H1 (cell line): ENCODE results near the gene CFAP74. TPM values are rescaled to one million over a fixed set of nuclear protein-coding genes. Genes with fewer than 3 reads are reported as not detected.

Experiments used
- CTCF ChIA-PET: fragments of 300-600 bp; sonication (Branson Sonifier 250); formaldehyde crosslinking; loops from one replicate; lab custom pipeline; 2021; ENCODE audit not compliant: partially characterized antibody; lab: Charles Lee
- POLR2A ChIA-PET: fragments of 300-600 bp; sonication (Branson Sonifier 250); formaldehyde crosslinking; loops from one replicate; lab custom pipeline; 2021; ENCODE audit warnings: inconsistent platforms; ENCODE audit not compliant: partially characterized antibody; lab: Charles Lee
- DNase-seq, 2 experiments: peaks; one replicate each; pipeline versions ENCODE4 v3.0.0 to v3.0.0-alpha.2; 2010 to 2022; ENCODE audit warnings: low spot score in 2 of 2, low read depth in 1 of 2, mixed read lengths in 1 of 2
- FAIRE-seq: peaks from 2 replicates; lab custom pipeline; 2011; peaks lifted over from hg19 to GRCh38; lab: Jason Lieb, UNC
- H2AFZ ChIP-seq: 2 replicates; pipeline ENCODE4 v1.8.1; 2012; ENCODE audit warnings: low read length, inconsistent platforms
- H2AK5ac ChIP-seq: 2 replicates; pipeline ENCODE4 v1.6.1; 2013; ENCODE audit warnings: low read depth, low read length
- H2BK120ac ChIP-seq: replicated peaks from 2 replicates; pipeline ENCODE3; 2013; ENCODE audit warnings: low read depth, low read length, inconsistent platforms
- H2BK12ac ChIP-seq: 2 replicates; pipeline ENCODE4 v1.6.1; 2013; ENCODE audit warnings: low read depth, low read length
- H2BK15ac ChIP-seq: 2 replicates; pipeline ENCODE4 v1.6.1; 2013; ENCODE audit warnings: low read length
- H2BK20ac ChIP-seq: 2 replicates; pipeline ENCODE4 v1.6.1; 2013; ENCODE audit warnings: low read length
- H2BK5ac ChIP-seq: 2 replicates; pipeline ENCODE4 v1.6.1; 2013; ENCODE audit warnings: low read depth, low read length
- H3K14ac ChIP-seq: 2 replicates; pipeline ENCODE4 v1.6.1; 2013; ENCODE audit warnings: inconsistent platforms; ENCODE audit not compliant: insufficient read length
- H3K18ac ChIP-seq: 2 replicates; pipeline ENCODE4 v1.6.1; 2013; ENCODE audit warnings: low read length; ENCODE audit errors: extremely low read depth
- H3K23ac ChIP-seq: 2 replicates; pipeline ENCODE4 v1.6.1; 2013; ENCODE audit warnings: inconsistent platforms; ENCODE audit not compliant: insufficient read length
- H3K23me2 ChIP-seq: 2 replicates; pipeline ENCODE4 v1.6.1; 2013; ENCODE audit warnings: low read depth, low read length
- H3K27ac ChIP-seq: 2 replicates; pipeline ENCODE4 v1.6.1; 2011; ENCODE audit warnings: low read depth, low read length, inconsistent platforms
- H3K27me3 ChIP-seq, 4 experiments: replicated peaks in 1 of 4; 1 replicate in 1 of 4; 2 replicates in 3 of 4; pipeline versions ENCODE4 v1.6.1 to v1.8.1; 2011 to 2013; ENCODE audit warnings: low read length in 3 of 4, mild to moderate bottlenecking in 3 of 4, inconsistent platforms in 2 of 4, mixed read lengths in 2 of 4, moderate library complexity in 1 of 4; ENCODE audit not compliant: control insufficient read depth in 3 of 4, insufficient read depth in 3 of 4; ENCODE audit errors: extremely low read depth in 1 of 4
- H3K36me3 ChIP-seq, 4 experiments: 2 replicates each; pipeline versions ENCODE4 v1.6.1 to v1.8.1; 2011 to 2013; ENCODE audit warnings: mild to moderate bottlenecking in 4 of 4, low read length in 3 of 4, moderate library complexity in 2 of 4, control low read depth in 1 of 4, inconsistent platforms in 1 of 4; ENCODE audit not compliant: insufficient read depth in 4 of 4, control insufficient read depth in 2 of 4
- H3K4ac ChIP-seq: replicated peaks from 2 replicates; pipeline ENCODE3; 2013; ENCODE audit warnings: low read length, low read depth, mixed read lengths, inconsistent platforms; ENCODE audit not compliant: insufficient read length
- H3K4me1 ChIP-seq, 4 experiments: replicated peaks in 1 of 4; 1 replicate in 1 of 4; 2 replicates in 3 of 4; pipeline versions ENCODE4 v1.6.1 to v1.8.1; 2011 to 2013; ENCODE audit warnings: low read length in 3 of 4, inconsistent platforms in 2 of 4, mixed read lengths in 1 of 4; ENCODE audit not compliant: insufficient read depth in 4 of 4, control insufficient read depth in 3 of 4
- H3K4me2 ChIP-seq, 2 experiments: 2 replicates each; pipeline versions ENCODE4 v1.6.1 to v1.8.1; 2011 to 2013; ENCODE audit warnings: low read depth in 2 of 2, low read length in 2 of 2, control low read depth in 1 of 2, inconsistent platforms in 1 of 2, mild to moderate bottlenecking in 1 of 2; ENCODE audit not compliant: insufficient read depth in 1 of 2
- H3K4me3 ChIP-seq, 4 experiments: fragments of 200-600, 300-600 bp in 1 of 4; sonication (generic), shearing (Covaris generic), sonication (Bioruptor Twin) in 1 of 4; 2 replicates each; pipeline versions ENCODE4 v1.5.1 to v1.8.1; 2011 to 2016; ENCODE audit warnings: low read length in 4 of 4, low read depth in 3 of 4, control low read depth in 2 of 4, inconsistent platforms in 2 of 4, mild to moderate bottlenecking in 2 of 4, mixed read lengths in 1 of 4, moderate library complexity in 1 of 4; ENCODE audit not compliant: insufficient read depth in 2 of 4; ENCODE audit errors: extremely low read depth in 1 of 4
- H3K56ac ChIP-seq: replicated peaks from 2 replicates; pipeline ENCODE3; 2013; ENCODE audit warnings: low read depth, mild to moderate bottlenecking, mixed read lengths, low read length, inconsistent platforms; ENCODE audit not compliant: insufficient read length
- H3K79me1 ChIP-seq: 2 replicates; pipeline ENCODE4 v1.6.1; 2013; ENCODE audit warnings: low read depth, low read length, control low read depth
- H3K79me2 ChIP-seq, 2 experiments: 2 replicates each; pipeline versions ENCODE4 v1.6.1 to v1.8.1; 2012 to 2013; ENCODE audit warnings: low read length in 2 of 2, mild to moderate bottlenecking in 2 of 2, inconsistent platforms in 1 of 2; ENCODE audit not compliant: insufficient read depth in 2 of 2, control insufficient read depth in 1 of 2
- H3K9ac ChIP-seq, 4 experiments: replicated peaks in 1 of 4; 1 replicate in 1 of 4; 2 replicates in 3 of 4; pipeline versions ENCODE4 v1.6.1 to v1.8.1; 2011 to 2013; ENCODE audit warnings: low read depth in 3 of 4, low read length in 3 of 4, control low read depth in 2 of 4, mild to moderate bottlenecking in 2 of 4, moderate library complexity in 2 of 4, inconsistent platforms in 1 of 4; ENCODE audit errors: extremely low read depth in 1 of 4
- H3K9me3 ChIP-seq, 2 experiments: 2 replicates each; pipeline versions ENCODE4 v1.6.1 to v1.8.1; 2012 to 2013; ENCODE audit warnings: mild to moderate bottlenecking in 2 of 2, moderate library complexity in 2 of 2, control low read depth in 1 of 2, inconsistent platforms in 1 of 2, low read depth in 1 of 2, low read length in 1 of 2, mixed read lengths in 1 of 2; ENCODE audit not compliant: insufficient read depth in 2 of 2
- H4K20me1 ChIP-seq, 2 experiments: replicated peaks in 1 of 2; 2 replicates each; pipeline versions ENCODE3 to v1.8.1; 2011 to 2013; ENCODE audit warnings: inconsistent platforms in 2 of 2, low read length in 2 of 2, mild to moderate bottlenecking in 1 of 2; ENCODE audit not compliant: insufficient read depth in 2 of 2, control insufficient read depth in 1 of 2
- H4K5ac ChIP-seq: 2 replicates; pipeline ENCODE4 v1.6.1; 2013; ENCODE audit warnings: low read length, low read depth, mixed read lengths, inconsistent platforms; ENCODE audit not compliant: insufficient read length
- H4K8ac ChIP-seq: 2 replicates; pipeline ENCODE4 v1.8.0; 2013; ENCODE audit warnings: mild to moderate bottlenecking, moderate library complexity, low read length, inconsistent platforms; ENCODE audit not compliant: insufficient read depth; ENCODE audit errors: extremely low read depth
- H4K91ac ChIP-seq: replicated peaks from 2 replicates; pipeline ENCODE3; 2013; ENCODE audit warnings: low read length, mixed read lengths, inconsistent platforms; ENCODE audit not compliant: insufficient read length
- CBX8 ChIP-seq: fragments of 300-800, 300-1000 bp; sonication (generic); IDR thresholded peaks from 2 replicates; pipeline ENCODE4 v1.7.1; 2016; ENCODE audit warnings: low read depth, low read length, borderline replicate concordance
- CTCF ChIP-seq, 3 experiments: IDR thresholded peaks; 1 replicate in 2 of 3; 2 replicates in 1 of 3; pipeline versions ENCODE4 v1.5.1 to v1.6.1; 2011; ENCODE audit warnings: low read length in 3 of 3, mild to moderate bottlenecking in 3 of 3, inconsistent platforms in 2 of 3, low read depth in 1 of 3, moderate library complexity in 1 of 3; ENCODE audit not compliant: insufficient read depth in 1 of 3; ENCODE audit errors: control extremely low read depth in 1 of 3
- MAX ChIP-seq: IDR thresholded peaks from 2 replicates; pipeline ENCODE4 v1.6.1; 2012; ENCODE audit warnings: inconsistent platforms
- PHF8 ChIP-seq: fragments of 200-600 bp; sonication (generic); conservative IDR thresholded peaks from 2 replicates; pipeline ENCODE4 v1.7.1; 2012; ENCODE audit warnings: low read depth, mild to moderate bottlenecking, inconsistent platforms, low read length, moderate library complexity
- WGBS, 2 experiments: shearing (Covaris generic) in 1 of 2; methylation state at CpG; one replicate each; pipeline versions ENCODE4 v1.1.6 to v1.1.7; 2013 to 2015; ENCODE audit warnings: low lambda C conversion rate in 2 of 2, mixed read lengths in 2 of 2, inconsistent platforms in 1 of 2, low coverage in 1 of 2, missing lambda C conversion rate in 1 of 2; ENCODE audit not compliant: insufficient replicate concordance in 2 of 2, insufficient coverage in 1 of 2, insufficient read length in 1 of 2; ENCODE audit errors: extremely low coverage in 1 of 2, missing lambda C conversion rate in 1 of 2; 5-methylcytosine and 5-hydroxymethylcytosine counted together
- polyA plus RNA-seq, 7 experiments: library from polyadenylated mRNA; depleted of rRNA in 3 of 7; stranded (reverse) in 5 of 7; unstranded in 2 of 7; fragments of >200 nt in 5 of 7; fragments of 200-250 nt in 2 of 7; gene quantifications; 1 replicate in 5 of 7; 2 replicates in 1 of 7; 4 replicates in 1 of 7; pipeline versions ENCODE4 v1.2.1 to v1.2.3, GENCODE V29; 2011 to 2013; ENCODE audit warnings: missing spikeins in 2 of 7, mixed read lengths in 2 of 7
- total RNA-seq: library from RNA; stranded (reverse); fragmentation: NEBNext Ultra II Directional; extraction: Animal tissue kit (Norgen Biotek cat#: 25700); gene quantifications from 2 replicates; pipeline ENCODE4 v1.2.1, GENCODE V29; 2021

Gene CFAP74
- total and polyA plus RNA-seq, 2 of the 8 experiments (the other 6 are each of a cell fraction or from before 2014, with no cell fraction given): 0.09 to 0.20 TPM

DNA sequence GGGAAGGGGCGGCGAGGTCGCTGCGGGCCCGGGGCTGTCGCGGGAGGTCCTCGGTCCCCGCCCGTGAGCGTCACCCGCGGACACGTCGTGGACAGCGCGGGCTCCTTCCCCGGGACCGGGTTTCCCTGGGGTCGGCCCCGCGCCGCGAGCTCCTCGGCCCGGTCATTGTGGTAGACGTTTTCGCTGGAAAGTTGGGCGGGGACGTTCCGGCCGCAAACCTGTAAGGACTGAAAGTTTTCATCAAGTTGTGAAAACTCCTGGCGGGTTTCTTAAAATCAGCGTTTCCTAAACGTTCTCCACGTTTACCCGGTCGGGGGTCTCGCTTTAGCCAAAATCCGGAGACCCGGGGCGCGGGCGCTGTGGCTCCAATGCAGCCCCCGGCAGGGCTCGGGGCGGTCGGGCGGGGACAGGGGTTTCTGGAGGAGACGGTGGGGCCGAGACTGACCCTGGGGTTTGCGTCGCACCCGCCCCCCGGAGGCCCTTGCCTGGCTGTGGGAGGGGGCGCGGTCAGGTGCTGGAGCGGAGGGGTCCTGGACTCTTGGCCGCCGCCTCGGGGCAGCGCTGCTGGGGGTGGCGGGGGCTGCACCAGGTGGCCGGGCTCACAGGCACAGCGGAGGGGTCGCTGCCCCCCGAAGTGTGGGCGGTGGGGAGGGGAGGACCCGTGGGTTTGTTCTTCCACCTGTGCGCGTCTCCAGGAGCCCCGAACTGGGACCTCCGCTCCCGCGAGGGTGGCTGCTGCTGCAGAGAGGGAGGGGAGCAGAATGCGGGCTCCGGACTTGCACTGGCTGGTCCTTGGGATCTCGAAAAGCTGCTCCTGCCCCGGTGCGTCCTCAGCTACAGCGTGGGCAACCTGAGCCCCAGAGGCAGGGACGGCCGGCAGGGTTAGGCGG lies 47.5 kb upstream of the CFAP74 start:
- Histone ChIP-seq H3K36me3 (peaks cover 0 to 7% (median 4%) of the 10 kb centered on the region in 4 experiments; a peak in 4 of 8 replicates), H2BK12ac (no peak overlapping the region), H3K4me3 (peak overlapping the region; percentile 69 to 79 (median 79)), H2BK5ac (peak overlapping the region; percentile 81; the same call in 1 of the 2 replicates), H3K9ac (peak overlapping the region; percentile 20 to 77 (median 32); a peak in 5 of 7 replicates), H2AFZ (no peak overlapping the region), H3K23me2 (peaks cover 8% of the 10 kb centered on the region), H2BK120ac (no peak overlapping the region), H3K14ac (no peak overlapping the region), H4K20me1 (peaks cover 11 to 13% of the 10 kb centered on the region in 2 experiments), H4K8ac (no peak overlapping the region; the same call in 1 of the 2 replicates), H3K27me3 (no peaks in the 10 kb centered on the region; a peak in 1 of 7 replicates), H3K9me3 (no peaks in the 10 kb centered on the region), H3K79me1 (peaks cover 13% of the 10 kb centered on the region), H2AK5ac (no peak overlapping the region), H2BK20ac (no peak overlapping the region), H3K27ac (no peak overlapping the region), H4K91ac (no peak overlapping the region), H2BK15ac (no peak overlapping the region), H3K79me2 (peaks cover 0 to 26% of the 10 kb centered on the region in 2 experiments; a peak in 2 of 4 replicates), H3K4me1 (peaks cover 0 to 24% (median 18%) of the 10 kb centered on the region in 4 experiments; a peak in 6 of 7 replicates), H3K4me2 (peak overlapping the region; percentile 62 to 82), H4K5ac (no peak overlapping the region), H3K18ac (no peak overlapping the region; the same call in 1 of the 2 replicates), H3K23ac (no peak overlapping the region), H3K4ac (no peak overlapping the region), H3K56ac (no peak overlapping the region)
- POLR2A ChIA-PET: interaction anchor here (1.2 kb wide), 1 partner anchor 19 kb away, joined by 3 read pairs; no protein-coding TSS in a partner anchor
- DNase-seq: no peak
- TF ChIP-seq PHF8 (0 out of 2 replicates have a peak, but pooled peaks have one; percentile 13), CTCF (IDR thresholded peaks at IDR 0.05; ENCODE audit: control extremely low read depth in 1 of 3, insufficient read depth in 1 of 3, low read depth in 1 of 3, low read length in 3 of 3) (no peak), MAX (no peak), CBX8 (no peak)
- WGBS, 2 experiments: 9% methylated on average over 46 of the region's 84 CpGs; no CpG with 5 or more reads in 1 of the 2 experiments
- CTCF ChIA-PET: interaction anchor here (0.6 to 0.7 kb wide), 2 partner anchors 28 to 107 kb away, joined by 3 read pairs; no protein-coding TSS in a partner anchor
- FAIRE-seq: no peak
